HEK293T (cell line): ENCODE data around the gene ZNHIT6.

Experiments used
- BHLHE40 ChIP-seq: fragments of 450-650 bp; IDR thresholded peaks from 2 replicates; pipeline ENCODE4 v1.6.1; 2016; ENCODE audit warnings: mild to moderate bottlenecking, moderate library complexity, borderline replicate concordance
- ELF4 ChIP-seq: fragments of 450-650 bp; IDR thresholded peaks from 2 replicates; pipeline ENCODE4 v1.6.1; 2017; ENCODE audit warnings: antibody characterized with exemption
- FOXK2 ChIP-seq: fragments of 450-650 bp; IDR thresholded peaks from 2 replicates; pipeline ENCODE4 v1.6.1; 2016; ENCODE audit warnings: mild to moderate bottlenecking
- FOXM1 ChIP-seq: fragments of 450-650 bp; IDR thresholded peaks from 2 replicates; pipeline ENCODE4 v1.6.1; 2017; ENCODE audit warnings: mild to moderate bottlenecking, borderline replicate concordance
- HDGF ChIP-seq: fragments of 450-650 bp; IDR thresholded peaks from 2 replicates; pipeline ENCODE4 v1.6.1; 2017; ENCODE audit warnings: antibody characterized with exemption, borderline replicate concordance
- NFRKB ChIP-seq: fragments of 450-650 bp; IDR thresholded peaks from 2 replicates; pipeline ENCODE4 v1.6.1; 2016; ENCODE audit warnings: mild to moderate bottlenecking, moderate library complexity
- SP1 ChIP-seq: fragments of 450-650 bp; IDR thresholded peaks from 2 replicates; pipeline ENCODE4 v1.6.1; 2017
- SUZ12 ChIP-seq: fragments of 450-650 bp; IDR thresholded peaks from 2 replicates; pipeline ENCODE4 v1.6.1; 2016; ENCODE audit warnings: mild to moderate bottlenecking
- TARDBP ChIP-seq: fragments of 450-650 bp; IDR thresholded peaks from 2 replicates; pipeline ENCODE4 v1.6.1; 2016

DNA sequence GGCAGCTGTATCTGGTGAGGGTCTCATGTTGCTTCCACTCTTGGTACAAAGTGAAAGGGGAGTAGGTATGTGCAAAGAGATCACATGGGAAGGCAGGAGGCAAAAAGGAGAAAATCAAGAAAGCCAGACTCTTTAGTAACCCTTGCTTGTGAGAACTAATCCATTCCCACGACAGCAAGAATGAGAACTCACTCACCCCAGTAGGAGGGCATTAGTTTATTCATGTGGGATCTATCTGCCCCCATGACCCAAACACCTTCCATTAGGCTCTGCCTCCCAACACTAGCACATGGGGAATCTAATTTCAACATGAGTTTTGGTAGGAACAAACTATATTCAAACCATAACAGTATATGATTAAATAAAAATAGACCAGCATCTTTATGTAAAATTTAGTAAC lies 57.6 kb downstream of the ZNHIT6 start:
- TF ChIP-seq TARDBP (no peak), SP1 (no peak), NFRKB (no peak), BHLHE40 (no peak), FOXK2 (no peak), FOXM1 (no peak), HDGF (no peak), ELF4 (no peak), SUZ12 (no peak)
